GM23338 (cell line): ENCODE data around the gene LRRC73.

Experiments
- JUNB ChIP-seq: IDR thresholded peaks from one replicate; pipeline ENCODE4 v1.6.1; 2016; ENCODE audit warnings: antibody characterized with exemption; ENCODE audit not compliant: unreplicated experiment
- TF ChIP-seq, protein P1 (sequence below): fragments of 250-450 bp; sonication (Bioruptor Pico); IDR thresholded peaks from 2 replicates; pipeline ENCODE4 v1.5.0; 2020; ENCODE audit warnings: mild to moderate bottlenecking, moderate library complexity
- TF ChIP-seq, protein P2 (sequence below), 2 experiments: fragments of 200-600 bp in 1 of 2; sonication (generic) in 1 of 2; conservative IDR thresholded peaks; 2 replicates each; pipeline versions ENCODE4 v1.5.1 to v1.6.1; 2016 to 2017; ENCODE audit warnings: antibody characterized with exemption in 2 of 2, low read depth in 2 of 2, mild to moderate bottlenecking in 2 of 2, moderate library complexity in 1 of 2

DNA sequence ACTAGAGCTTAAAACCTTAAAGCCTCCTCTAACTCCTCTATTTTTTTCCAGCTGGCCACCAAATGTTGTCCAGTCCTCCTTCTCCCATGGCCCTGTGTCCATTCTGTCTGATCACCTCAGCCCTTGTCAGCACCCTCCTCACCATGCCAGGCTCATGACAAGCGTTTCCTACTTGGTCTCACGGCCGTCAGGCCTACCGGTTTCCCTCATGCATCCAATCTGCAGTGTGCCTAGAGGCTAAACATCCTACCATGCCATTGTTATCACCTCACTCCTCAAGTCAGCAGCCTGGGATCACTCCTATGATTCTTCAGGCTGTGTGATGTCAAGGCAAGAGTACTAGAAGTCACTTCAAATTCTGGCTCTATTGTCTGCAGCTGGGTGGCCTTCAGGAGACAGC lies 42.4 kb downstream of the LRRC73 start:
- TF ChIP-seq, protein P1, sequence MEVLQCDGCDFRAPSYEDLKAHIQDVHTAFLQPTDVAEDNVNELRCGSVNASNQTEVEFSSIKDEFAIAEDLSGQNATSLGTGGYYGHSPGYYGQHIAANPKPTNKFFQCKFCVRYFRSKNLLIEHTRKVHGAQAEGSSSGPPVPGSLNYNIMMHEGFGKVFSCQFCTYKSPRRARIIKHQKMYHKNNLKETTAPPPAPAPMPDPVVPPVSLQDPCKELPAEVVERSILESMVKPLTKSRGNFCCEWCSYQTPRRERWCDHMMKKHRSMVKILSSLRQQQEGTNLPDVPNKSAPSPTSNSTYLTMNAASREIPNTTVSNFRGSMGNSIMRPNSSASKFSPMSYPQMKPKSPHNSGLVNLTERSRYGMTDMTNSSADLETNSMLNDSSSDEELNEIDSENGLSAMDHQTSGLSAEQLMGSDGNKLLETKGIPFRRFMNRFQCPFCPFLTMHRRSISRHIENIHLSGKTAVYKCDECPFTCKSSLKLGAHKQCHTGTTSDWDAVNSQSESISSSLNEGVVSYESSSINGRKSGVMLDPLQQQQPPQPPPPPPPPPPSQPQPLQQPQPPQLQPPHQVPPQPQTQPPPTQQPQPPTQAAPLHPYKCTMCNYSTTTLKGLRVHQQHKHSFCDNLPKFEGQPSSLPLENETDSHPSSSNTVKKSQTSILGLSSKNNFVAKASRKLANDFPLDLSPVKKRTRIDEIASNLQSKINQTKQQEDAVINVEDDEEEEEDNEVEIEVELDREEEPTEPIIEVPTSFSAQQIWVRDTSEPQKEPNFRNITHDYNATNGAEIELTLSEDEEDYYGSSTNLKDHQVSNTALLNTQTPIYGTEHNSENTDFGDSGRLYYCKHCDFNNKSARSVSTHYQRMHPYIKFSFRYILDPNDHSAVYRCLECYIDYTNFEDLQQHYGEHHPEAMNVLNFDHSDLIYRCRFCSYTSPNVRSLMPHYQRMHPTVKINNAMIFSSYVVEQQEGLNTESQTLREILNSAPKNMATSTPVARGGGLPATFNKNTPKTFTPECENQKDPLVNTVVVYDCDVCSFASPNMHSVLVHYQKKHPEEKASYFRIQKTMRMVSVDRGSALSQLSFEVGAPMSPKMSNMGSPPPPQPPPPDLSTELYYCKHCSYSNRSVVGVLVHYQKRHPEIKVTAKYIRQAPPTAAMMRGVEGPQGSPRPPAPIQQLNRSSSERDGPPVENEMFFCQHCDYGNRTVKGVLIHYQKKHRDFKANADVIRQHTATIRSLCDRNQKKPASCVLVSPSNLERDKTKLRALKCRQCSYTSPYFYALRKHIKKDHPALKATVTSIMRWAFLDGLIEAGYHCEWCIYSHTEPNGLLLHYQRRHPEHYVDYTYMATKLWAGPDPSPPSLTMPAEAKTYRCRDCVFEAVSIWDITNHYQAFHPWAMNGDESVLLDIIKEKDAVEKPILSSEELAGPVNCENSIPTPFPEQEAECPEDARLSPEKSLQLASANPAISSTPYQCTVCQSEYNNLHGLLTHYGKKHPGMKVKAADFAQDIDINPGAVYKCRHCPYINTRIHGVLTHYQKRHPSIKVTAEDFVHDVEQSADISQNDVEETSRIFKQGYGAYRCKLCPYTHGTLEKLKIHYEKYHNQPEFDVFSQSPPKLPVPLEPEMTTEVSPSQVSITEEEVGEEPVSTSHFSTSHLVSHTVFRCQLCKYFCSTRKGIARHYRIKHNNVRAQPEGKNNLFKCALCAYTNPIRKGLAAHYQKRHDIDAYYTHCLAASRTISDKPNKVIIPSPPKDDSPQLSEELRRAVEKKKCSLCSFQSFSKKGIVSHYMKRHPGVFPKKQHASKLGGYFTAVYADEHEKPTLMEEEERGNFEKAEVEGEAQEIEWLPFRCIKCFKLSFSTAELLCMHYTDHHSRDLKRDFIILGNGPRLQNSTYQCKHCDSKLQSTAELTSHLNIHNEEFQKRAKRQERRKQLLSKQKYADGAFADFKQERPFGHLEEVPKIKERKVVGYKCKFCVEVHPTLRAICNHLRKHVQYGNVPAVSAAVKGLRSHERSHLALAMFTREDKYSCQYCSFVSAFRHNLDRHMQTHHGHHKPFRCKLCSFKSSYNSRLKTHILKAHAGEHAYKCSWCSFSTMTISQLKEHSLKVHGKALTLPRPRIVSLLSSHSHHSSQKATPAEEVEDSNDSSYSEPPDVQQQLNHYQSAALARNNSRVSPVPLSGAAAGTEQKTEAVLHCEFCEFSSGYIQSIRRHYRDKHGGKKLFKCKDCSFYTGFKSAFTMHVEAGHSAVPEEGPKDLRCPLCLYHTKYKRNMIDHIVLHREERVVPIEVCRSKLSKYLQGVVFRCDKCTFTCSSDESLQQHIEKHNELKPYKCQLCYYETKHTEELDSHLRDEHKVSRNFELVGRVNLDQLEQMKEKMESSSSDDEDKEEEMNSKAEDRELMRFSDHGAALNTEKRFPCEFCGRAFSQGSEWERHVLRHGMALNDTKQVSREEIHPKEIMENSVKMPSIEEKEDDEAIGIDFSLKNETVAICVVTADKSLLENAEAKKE (CRISPR knock-in tag): no peak
- TF ChIP-seq, protein P2, sequence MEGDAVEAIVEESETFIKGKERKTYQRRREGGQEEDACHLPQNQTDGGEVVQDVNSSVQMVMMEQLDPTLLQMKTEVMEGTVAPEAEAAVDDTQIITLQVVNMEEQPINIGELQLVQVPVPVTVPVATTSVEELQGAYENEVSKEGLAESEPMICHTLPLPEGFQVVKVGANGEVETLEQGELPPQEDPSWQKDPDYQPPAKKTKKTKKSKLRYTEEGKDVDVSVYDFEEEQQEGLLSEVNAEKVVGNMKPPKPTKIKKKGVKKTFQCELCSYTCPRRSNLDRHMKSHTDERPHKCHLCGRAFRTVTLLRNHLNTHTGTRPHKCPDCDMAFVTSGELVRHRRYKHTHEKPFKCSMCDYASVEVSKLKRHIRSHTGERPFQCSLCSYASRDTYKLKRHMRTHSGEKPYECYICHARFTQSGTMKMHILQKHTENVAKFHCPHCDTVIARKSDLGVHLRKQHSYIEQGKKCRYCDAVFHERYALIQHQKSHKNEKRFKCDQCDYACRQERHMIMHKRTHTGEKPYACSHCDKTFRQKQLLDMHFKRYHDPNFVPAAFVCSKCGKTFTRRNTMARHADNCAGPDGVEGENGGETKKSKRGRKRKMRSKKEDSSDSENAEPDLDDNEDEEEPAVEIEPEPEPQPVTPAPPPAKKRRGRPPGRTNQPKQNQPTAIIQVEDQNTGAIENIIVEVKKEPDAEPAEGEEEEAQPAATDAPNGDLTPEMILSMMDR (conservative IDR thresholded peaks at IDR 0.05; ENCODE audit: low read depth in 2 of 2): no peak
- TF ChIP-seq JUNB: no peak
